PC-3 (cell line): ENCODE measurements around the gene TACO1. TPM values are rescaled to one million over a fixed set of nuclear protein-coding genes. Genes with fewer than 3 reads are reported as not detected.

Source experiments
- ATAC-seq: fragments of 200-7000 bp; cut with Tn5 transposase; 2 replicates; pipeline ENCODE4 v1.9.1; 2020; ENCODE audit warnings: mild to moderate bottlenecking, moderate library complexity
- BruUV-seq: library from RNA; stranded (reverse); fragments of 400-500 nt; replicated peaks from 2 replicates; lab custom pipeline; 2021; lab: Mats Ljungman, UMichigan
- CTCF ChIA-PET: fragments of 300-600 bp; sonication (Branson Sonifier 250); formaldehyde crosslinking; loops from one replicate; lab custom pipeline; 2022; ENCODE audit warnings: antibody characterized with exemption; lab: Charles Lee
- POLR2A ChIA-PET: fragments of 300-600 bp; sonication (Branson Sonifier 250); formaldehyde crosslinking; loops from one replicate; lab custom pipeline; 2022; ENCODE audit warnings: antibody characterized with exemption; ENCODE audit not compliant: unreplicated experiment; lab: Charles Lee
- DNase-seq: peaks from one replicate; pipeline ENCODE4 v3.0.0-alpha.2; 2015
- H2AFZ ChIP-seq: fragments of 300-600 bp; sonication (generic); 2 replicates; pipeline ENCODE4 v1.6.0; 2016; ENCODE audit warnings: antibody characterized with exemption, low read length
- H3F3A ChIP-seq: fragments of 300-600 bp; sonication (generic); one replicate; pipeline ENCODE4 v1.6.0; 2017; ENCODE audit warnings: antibody characterized with exemption, low read length, control low read depth, mild to moderate bottlenecking; ENCODE audit not compliant: unreplicated experiment
- H3K27ac ChIP-seq: fragments of 300-600 bp; sonication (generic); 2 replicates; pipeline ENCODE4 v1.5.1; 2016; ENCODE audit warnings: mild to moderate bottlenecking, low read length
- H3K27me3 ChIP-seq: fragments of 300-600 bp; sonication (generic); 2 replicates; pipeline ENCODE4 v1.6.1; 2016; ENCODE audit warnings: low read length, mixed read lengths
- H3K36me3 ChIP-seq: fragments of 300-600 bp; sonication (generic); 2 replicates; pipeline ENCODE4 v1.6.1; 2016; ENCODE audit warnings: low read depth, mixed run types, low read length, mixed read lengths
- H3K4me1 ChIP-seq: fragments of 300-600 bp; sonication (generic); 2 replicates; pipeline ENCODE4 v1.5.1; 2016; ENCODE audit warnings: low read length; ENCODE audit not compliant: insufficient read depth
- H3K4me2 ChIP-seq: fragments of 300-600 bp; sonication (generic); 2 replicates; pipeline ENCODE4 v1.6.0; 2016; ENCODE audit warnings: low read length
- H3K4me3 ChIP-seq: fragments of 300-600 bp; sonication (generic); 2 replicates; pipeline ENCODE4 v1.5.1; 2016; ENCODE audit warnings: mild to moderate bottlenecking, low read length, mixed read lengths
- H3K79me2 ChIP-seq: fragments of 300-600 bp; sonication (generic); 2 replicates; pipeline ENCODE4 v1.6.1; 2017; ENCODE audit warnings: low read length, mixed read lengths
- H3K9ac ChIP-seq: fragments of 300-600 bp; sonication (generic); 2 replicates; pipeline ENCODE4 v1.6.0; 2016; ENCODE audit warnings: mild to moderate bottlenecking, low read length
- H3K9me2 ChIP-seq: fragments of 300-600 bp; sonication (generic); replicated peaks from 2 replicates; pipeline ENCODE4 v1.6.1; 2016; ENCODE audit warnings: mixed run types, low read length, mixed read lengths
- H3K9me3 ChIP-seq: fragments of 300-600 bp; sonication (generic); 2 replicates; pipeline ENCODE4 v1.6.1; 2016; ENCODE audit warnings: low read length, mixed read lengths
- H4K20me1 ChIP-seq: fragments of 300-600 bp; sonication (generic); 2 replicates; pipeline ENCODE4 v1.6.1; 2016; ENCODE audit warnings: low read length, mixed read lengths
- EZH2 ChIP-seq: fragments of 300-600 bp; sonication (generic); IDR thresholded peaks from one replicate; pipeline ENCODE4 v1.6.1; 2017; ENCODE audit warnings: antibody characterized with exemption, mild to moderate bottlenecking, low read length; ENCODE audit not compliant: unreplicated experiment
- EZH2phosphoT487 ChIP-seq: fragments of 300-600 bp; sonication (generic); IDR thresholded peaks from 2 replicates; pipeline ENCODE4 v1.6.1; 2018; ENCODE audit warnings: mild to moderate bottlenecking, antibody characterized with exemption, low read length, borderline replicate concordance
- intact Hi-C: fragments of 100-400 bp; cut with micrococcal nuclease; formaldehyde crosslinking; loops from 2 replicates; pipeline ENCODE4 v1.9.0; 2023
- total RNA-seq: library from RNA; depleted of rRNA; stranded (reverse); fragments of >200 nt; gene quantifications from 2 replicates; pipeline ENCODE4 v1.2.3, GENCODE V29; 2014
- TF ChIP-seq, protein P1 (sequence below): fragments of 300-600 bp; sonication (generic); conservative IDR thresholded peaks from 2 replicates; pipeline ENCODE4 v1.5.1; 2017; ENCODE audit warnings: antibody characterized with exemption, low read depth, mild to moderate bottlenecking, low read length

The TACO1 gene
- total RNA-seq, 1 experiment from 2014 or later, result 47.9 TPM

GRCh38 chr17:63579633-63580032 lies 21.1 kb upstream of the TACO1 start:
- no peak overlapping the region for H3K27ac ChIP-seq
- no peaks in the 10 kb centered on the region for H3K27me3 ChIP-seq
- peaks cover 48% of the 10 kb centered on the region for H3K79me2 ChIP-seq
- no peak for ATAC-seq
- DNase-seq, result no peak
- no peaks in the 10 kb centered on the region for H3K9me2 ChIP-seq
- BruUV-seq, result no TSS peak
- H3K9me3 ChIP-seq, result no peaks in the 10 kb centered on the region
- CTCF ChIA-PET, result no interaction called here
- 0 out of 2 replicates have a peak, but pooled peaks cover 12% of the 10 kb centered on the region for H4K20me1 ChIP-seq
- H3F3A ChIP-seq, result no peaks in the 10 kb centered on the region
- H3K36me3 ChIP-seq, result peaks cover 45% of the 10 kb centered on the region
- H3K9ac ChIP-seq, result no peak overlapping the region
- H2AFZ ChIP-seq, result no peak overlapping the region
- POLR2A ChIA-PET, result no interaction called here
- H3K4me3 ChIP-seq, result no peak overlapping the region
- TF ChIP-seq EZH2 (no peak), EZH2phosphoT487 (no peak)
- TF ChIP-seq, protein P1, sequence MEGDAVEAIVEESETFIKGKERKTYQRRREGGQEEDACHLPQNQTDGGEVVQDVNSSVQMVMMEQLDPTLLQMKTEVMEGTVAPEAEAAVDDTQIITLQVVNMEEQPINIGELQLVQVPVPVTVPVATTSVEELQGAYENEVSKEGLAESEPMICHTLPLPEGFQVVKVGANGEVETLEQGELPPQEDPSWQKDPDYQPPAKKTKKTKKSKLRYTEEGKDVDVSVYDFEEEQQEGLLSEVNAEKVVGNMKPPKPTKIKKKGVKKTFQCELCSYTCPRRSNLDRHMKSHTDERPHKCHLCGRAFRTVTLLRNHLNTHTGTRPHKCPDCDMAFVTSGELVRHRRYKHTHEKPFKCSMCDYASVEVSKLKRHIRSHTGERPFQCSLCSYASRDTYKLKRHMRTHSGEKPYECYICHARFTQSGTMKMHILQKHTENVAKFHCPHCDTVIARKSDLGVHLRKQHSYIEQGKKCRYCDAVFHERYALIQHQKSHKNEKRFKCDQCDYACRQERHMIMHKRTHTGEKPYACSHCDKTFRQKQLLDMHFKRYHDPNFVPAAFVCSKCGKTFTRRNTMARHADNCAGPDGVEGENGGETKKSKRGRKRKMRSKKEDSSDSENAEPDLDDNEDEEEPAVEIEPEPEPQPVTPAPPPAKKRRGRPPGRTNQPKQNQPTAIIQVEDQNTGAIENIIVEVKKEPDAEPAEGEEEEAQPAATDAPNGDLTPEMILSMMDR, result no peak
- no peak overlapping the region for H3K4me2 ChIP-seq
- intact Hi-C loops, result no loop called here
- H3K4me1 ChIP-seq, result no peaks in the 10 kb centered on the region

GRCh38 chr17:63587770-63588169 lies 12.9 kb upstream of the TACO1 start:
- 0 out of 2 replicates have a peak overlapping the region, but pooled peaks have one; percentile 37 for H3K4me2 ChIP-seq
- 0 out of 2 replicates have a peak overlapping the region, but pooled peaks have one; percentile 17 for H3K27ac ChIP-seq
- no peaks in the 10 kb centered on the region for H3K9me3 ChIP-seq
- no peaks in the 10 kb centered on the region for H3K27me3 ChIP-seq
- no peaks in the 10 kb centered on the region for H3K9me2 ChIP-seq
- no peaks in the 10 kb centered on the region for H3F3A ChIP-seq
- ATAC-seq (peak; percentile 82), DNase-seq (peak; percentile 46)
- peaks cover 68% of the 10 kb centered on the region for H3K36me3 ChIP-seq
- ChIA-PET CTCF (interaction anchor here (0.7 to 1.0 kb wide), 2 partner anchors 25 to 145 kb away, joined by 5 read pairs; no protein-coding TSS in a partner anchor), POLR2A (no interaction called here)
- no peak overlapping the region for H3K4me3 ChIP-seq
- no peak overlapping the region for H2AFZ ChIP-seq
- no peaks in the 10 kb centered on the region for H3K79me2 ChIP-seq
- H4K20me1 ChIP-seq, result no peaks in the 10 kb centered on the region
- peaks cover 23% of the 10 kb centered on the region for H3K4me1 ChIP-seq
- intact Hi-C loops, result no loop called here
- TF ChIP-seq, protein P1, result no peak
- TF ChIP-seq EZH2 (no peak), EZH2phosphoT487 (no peak)
- no peak overlapping the region for H3K9ac ChIP-seq
- BruUV-seq, result no TSS peak

DNA sequence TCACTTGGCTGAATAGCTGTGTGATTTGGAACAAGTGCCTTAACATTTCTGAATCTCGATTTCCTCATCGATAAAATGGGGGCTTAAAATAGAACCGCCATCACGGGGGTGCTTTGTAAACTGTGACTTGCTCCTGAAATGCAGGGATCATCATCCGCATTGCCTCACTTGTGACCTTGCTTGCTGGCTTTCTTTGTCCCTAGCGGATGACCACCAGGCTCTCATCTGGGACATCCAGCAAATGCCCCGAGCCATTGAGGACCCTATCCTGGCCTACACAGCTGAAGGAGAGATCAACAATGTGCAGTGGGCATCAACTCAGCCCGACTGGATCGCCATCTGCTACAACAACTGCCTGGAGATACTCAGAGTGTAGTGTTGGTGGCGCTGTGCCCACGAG lies 11.9 kb upstream of the TACO1 start:
- H3K4me2 ChIP-seq, result no peak overlapping the region
- TF ChIP-seq EZH2phosphoT487 (no peak), EZH2 (no peak)
- TF ChIP-seq, protein P1, result no peak
- no peaks in the 10 kb centered on the region for H3K9me3 ChIP-seq
- peaks cover 58% of the 10 kb centered on the region for H3K36me3 ChIP-seq
- BruUV-seq, result no TSS peak
- no peaks in the 10 kb centered on the region for H3K79me2 ChIP-seq
- DNase-seq (no peak), ATAC-seq (no peak)
- ChIA-PET POLR2A (no interaction called here), CTCF (no interaction called here)
- no peak overlapping the region for H3K9ac ChIP-seq
- H3K27ac ChIP-seq, result no peak overlapping the region
- no peaks in the 10 kb centered on the region for H3K27me3 ChIP-seq
- intact Hi-C loops, result no loop called here
- H4K20me1 ChIP-seq, result no peaks in the 10 kb centered on the region
- H3F3A ChIP-seq, result no peaks in the 10 kb centered on the region
- no peaks in the 10 kb centered on the region for H3K9me2 ChIP-seq
- H3K4me1 ChIP-seq, result peaks cover 23% of the 10 kb centered on the region
- H3K4me3 ChIP-seq, result no peak overlapping the region
- H2AFZ ChIP-seq, result no peak overlapping the region
